Tibial artery (tissue), 4 donors: Measurements from ENCODE around the gene PPIP5K2.

Experiments used
- DNase-seq, 2 donors: peaks; one replicate each; pipeline ENCODE4 v3.0.0-alpha.2; 2019
- H3K27ac ChIP-seq, 2 donors: fragments of 200-600 bp; sonication (generic) in 1 of 2; 1 replicate in 1 of 2; 2 replicates in 1 of 2; pipeline ENCODE4 v1.5.1; 2018 to 2019; ENCODE audit warnings: mild to moderate bottlenecking in 1 of 2
- H3K27me3 ChIP-seq, 2 donors: fragments of 200-600 bp; sonication (generic) in 1 of 2; one replicate each; pipeline versions ENCODE4 v1.5.1 to v1.6.0; 2016 to 2019
- H3K36me3 ChIP-seq, 3 donors: fragments of 200-600 bp; sonication (generic) in 2 of 3; one replicate each; pipeline ENCODE4 v1.5.1; 2016 to 2019; ENCODE audit warnings: mild to moderate bottlenecking in 2 of 3
- H3K4me1 ChIP-seq, 4 donors: fragments of 200-600 bp; sonication (generic) in 2 of 4; 1 replicate in 3 of 4; 2 replicates in 1 of 4; pipeline ENCODE4 v1.5.1; 2016 to 2019
- H3K4me3 ChIP-seq, 2 donors: fragments of 200-600 bp; sonication (generic) in 1 of 2; 1 replicate in 1 of 2; 2 replicates in 1 of 2; pipeline ENCODE4 v1.5.1; 2018 to 2019; ENCODE audit warnings: mild to moderate bottlenecking in 2 of 2
- H3K9me3 ChIP-seq, 3 donors: fragments of 200-600 bp; sonication (generic) in 1 of 3; one replicate each; pipeline ENCODE4 v1.5.1; 2016 to 2019
- intact Hi-C: fragments of 100-400 bp; cut with DNase I; formaldehyde crosslinking; loops from one replicate; pipeline ENCODE4 v1.15.0; 2023; ENCODE audit warnings: low total_unique reads
- TF ChIP-seq, protein P1 (sequence below), 2 experiments: fragments of 200-600 bp in 1 of 2; fragments of 450-650 bp in 1 of 2; IDR thresholded peaks; one replicate each; pipeline ENCODE4 v1.5.1; 2017 to 2019; ENCODE audit warnings: antibody characterized with exemption in 2 of 2, mild to moderate bottlenecking in 1 of 2, moderate library complexity in 1 of 2

Gene PPIP5K2

DNA sequence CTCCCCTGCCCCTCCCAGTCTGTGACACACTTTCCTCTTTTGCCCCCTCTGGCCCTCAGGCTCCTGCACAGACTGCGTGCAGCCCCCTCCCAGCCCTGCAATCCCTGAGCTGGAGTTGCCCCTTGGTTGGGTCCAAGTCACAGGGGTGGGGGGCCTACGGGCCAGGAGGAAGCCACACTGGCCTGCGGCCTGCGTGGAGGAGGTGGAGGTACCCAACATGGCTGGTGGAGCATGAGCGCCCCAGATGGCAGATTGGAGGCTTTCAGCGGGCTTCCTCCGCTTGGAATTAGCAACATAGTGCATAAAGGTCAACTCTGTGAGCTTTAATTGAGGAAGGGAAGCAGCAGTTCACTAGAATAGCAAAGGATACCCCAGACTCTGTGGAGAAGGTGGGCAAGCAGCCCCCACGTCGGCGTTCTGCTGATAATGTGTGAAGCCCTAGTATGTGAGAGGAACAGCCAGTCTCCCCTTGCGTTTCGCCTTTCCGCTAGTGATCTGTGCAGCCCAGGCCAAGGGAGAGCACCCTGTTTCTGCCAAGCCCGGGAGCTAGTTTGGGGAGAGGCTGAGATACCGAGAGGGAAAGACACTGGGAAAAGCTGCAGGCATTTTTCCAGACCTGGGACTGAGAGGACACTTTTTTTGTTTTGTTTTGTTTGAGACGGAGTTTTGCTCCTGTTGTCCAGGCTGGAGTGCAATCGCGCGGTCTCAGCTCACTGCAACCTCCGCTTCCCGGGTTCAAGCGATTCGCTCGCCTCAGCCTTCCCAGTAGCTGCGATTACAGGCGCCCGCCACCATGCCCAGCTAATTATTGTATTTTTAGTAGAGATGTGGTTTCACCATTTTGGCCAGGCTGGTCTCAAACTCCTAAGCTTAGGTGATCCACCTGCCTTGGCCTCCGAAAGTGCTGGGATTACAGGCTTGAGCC, 103.2 kb downstream of the PPIP5K2 start:
- TF ChIP-seq, protein P1, sequence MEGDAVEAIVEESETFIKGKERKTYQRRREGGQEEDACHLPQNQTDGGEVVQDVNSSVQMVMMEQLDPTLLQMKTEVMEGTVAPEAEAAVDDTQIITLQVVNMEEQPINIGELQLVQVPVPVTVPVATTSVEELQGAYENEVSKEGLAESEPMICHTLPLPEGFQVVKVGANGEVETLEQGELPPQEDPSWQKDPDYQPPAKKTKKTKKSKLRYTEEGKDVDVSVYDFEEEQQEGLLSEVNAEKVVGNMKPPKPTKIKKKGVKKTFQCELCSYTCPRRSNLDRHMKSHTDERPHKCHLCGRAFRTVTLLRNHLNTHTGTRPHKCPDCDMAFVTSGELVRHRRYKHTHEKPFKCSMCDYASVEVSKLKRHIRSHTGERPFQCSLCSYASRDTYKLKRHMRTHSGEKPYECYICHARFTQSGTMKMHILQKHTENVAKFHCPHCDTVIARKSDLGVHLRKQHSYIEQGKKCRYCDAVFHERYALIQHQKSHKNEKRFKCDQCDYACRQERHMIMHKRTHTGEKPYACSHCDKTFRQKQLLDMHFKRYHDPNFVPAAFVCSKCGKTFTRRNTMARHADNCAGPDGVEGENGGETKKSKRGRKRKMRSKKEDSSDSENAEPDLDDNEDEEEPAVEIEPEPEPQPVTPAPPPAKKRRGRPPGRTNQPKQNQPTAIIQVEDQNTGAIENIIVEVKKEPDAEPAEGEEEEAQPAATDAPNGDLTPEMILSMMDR (IDR thresholded peaks at IDR 0.05) = no peak
- no peaks in the 10 kb centered on the region for H3K36me3 ChIP-seq
- H3K27ac ChIP-seq = no peak overlapping the region
- no peaks in the 10 kb centered on the region for H3K9me3 ChIP-seq
- H3K4me3 ChIP-seq = no peak overlapping the region
- intact Hi-C loops = no loop called here
- no peaks in the 10 kb centered on the region for H3K27me3 ChIP-seq
- no peak for DNase-seq
- H3K4me1 ChIP-seq = no peaks in the 10 kb centered on the region

DNA sequence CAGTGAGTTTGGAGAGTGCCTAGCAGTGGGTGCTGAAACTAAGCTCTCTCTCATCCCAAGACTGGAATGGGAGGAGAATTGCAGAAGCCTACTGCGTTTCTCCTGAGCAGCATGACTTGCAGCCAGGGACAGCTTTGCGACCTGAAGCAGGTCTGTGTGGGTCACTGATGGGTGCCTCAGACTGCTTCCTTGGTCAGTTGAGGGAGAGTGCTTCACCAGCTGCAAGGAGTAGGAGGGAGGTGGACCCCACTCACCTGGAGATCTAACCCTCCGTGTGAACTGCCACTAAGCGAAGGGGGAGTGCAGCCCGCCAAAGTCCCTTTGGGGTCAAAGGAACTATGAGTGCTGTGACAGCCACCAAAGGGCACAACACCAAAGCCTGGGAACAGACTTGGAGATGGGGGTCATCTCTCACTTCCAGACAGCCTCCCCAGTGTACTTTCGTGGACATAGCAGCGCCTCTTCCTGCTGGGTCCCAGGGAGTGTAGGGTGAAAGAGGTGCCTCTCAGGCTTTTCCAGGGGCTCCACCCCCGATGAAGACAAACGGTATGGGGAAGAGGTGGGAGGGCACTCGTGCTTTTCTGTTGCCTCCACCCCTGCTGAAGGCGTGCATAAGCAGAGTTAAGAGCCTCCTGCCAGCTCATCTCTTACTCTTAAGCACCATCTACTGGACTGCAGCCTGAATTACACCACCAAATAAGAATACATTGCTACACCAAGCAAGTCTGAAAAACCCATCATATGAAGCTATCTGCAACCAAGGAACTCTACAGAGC, 104.2 kb downstream of the PPIP5K2 start:
- TF ChIP-seq, protein P1 (IDR thresholded peaks at IDR 0.05) = peak; percentile 47 to 51
- intact Hi-C loops = no loop called here
- Histone ChIP-seq H3K4me1 (no peaks in the 10 kb centered on the region), H3K4me3 (no peak overlapping the region), H3K27me3 (no peaks in the 10 kb centered on the region), H3K27ac (no peak overlapping the region), H3K36me3 (no peaks in the 10 kb centered on the region), H3K9me3 (no peaks in the 10 kb centered on the region)
- DNase-seq = no peak

DNA sequence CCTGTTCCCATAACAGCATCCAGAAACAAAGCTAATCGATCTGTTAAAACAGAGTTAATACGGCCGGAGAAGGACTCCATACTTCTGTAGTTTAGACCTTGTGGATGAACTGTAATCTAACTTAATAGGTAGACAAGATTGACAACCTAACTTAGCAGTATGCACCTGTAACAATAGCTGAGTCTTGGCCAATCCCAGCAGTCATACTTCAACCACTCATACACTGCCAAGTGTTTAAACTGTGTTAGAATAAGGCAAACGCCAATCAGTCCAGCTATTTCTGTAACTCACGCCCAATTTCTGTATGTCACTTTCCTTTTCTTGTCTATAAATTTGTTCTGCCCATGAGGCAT, 104.8 kb downstream of the PPIP5K2 start:
- H3K9me3 ChIP-seq = no peaks in the 10 kb centered on the region
- no peak overlapping the region for H3K4me3 ChIP-seq
- H3K4me1 ChIP-seq = no peaks in the 10 kb centered on the region
- TF ChIP-seq, protein P1 (IDR thresholded peaks at IDR 0.05) = no peak
- no peaks in the 10 kb centered on the region for H3K36me3 ChIP-seq
- no peaks in the 10 kb centered on the region for H3K27me3 ChIP-seq
- no peak overlapping the region for H3K27ac ChIP-seq
- DNase-seq = no peak
- intact Hi-C loops = no loop called here

DNA sequence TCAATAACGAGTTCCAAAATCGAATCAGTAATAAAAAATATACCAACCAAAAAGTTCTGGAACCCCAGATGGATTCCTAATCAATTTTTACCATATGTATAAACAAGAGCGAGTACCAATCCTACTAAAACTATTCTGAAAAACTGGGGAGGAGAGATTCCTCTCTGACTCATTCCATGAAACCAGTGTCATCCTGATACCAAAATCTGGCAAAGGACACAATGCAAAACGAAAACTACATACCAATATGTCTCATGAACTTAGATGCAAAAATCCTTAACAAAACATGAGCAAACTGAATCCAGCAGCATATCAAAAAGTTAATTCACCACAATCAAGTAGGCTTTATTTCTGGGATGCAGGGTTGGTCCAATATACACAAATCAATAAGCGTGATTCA, 108.0 kb downstream of the PPIP5K2 start:
- Histone ChIP-seq H3K4me3 (no peak overlapping the region), H3K4me1 (no peaks in the 10 kb centered on the region)

DNA sequence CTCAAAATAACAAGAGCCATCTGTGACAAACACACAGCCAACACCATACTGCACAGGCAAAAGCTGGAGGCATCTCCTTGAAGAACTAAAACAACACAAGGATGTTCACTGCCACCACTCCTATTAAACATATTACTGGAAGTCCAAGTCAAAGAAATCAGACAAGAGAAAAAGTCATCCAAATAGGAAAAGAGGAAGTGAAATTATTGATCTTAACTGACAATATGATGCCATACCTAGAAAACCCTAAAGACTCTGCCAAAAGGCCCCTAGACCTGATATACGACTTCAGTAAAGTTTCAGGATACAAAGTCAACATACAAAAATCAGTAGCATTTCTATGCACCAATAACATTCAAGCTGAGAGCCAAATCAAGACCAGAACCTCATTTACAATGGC, 108.5 kb downstream of the PPIP5K2 start:
- Histone ChIP-seq H3K9me3 (no peaks in the 10 kb centered on the region), H3K36me3 (no peaks in the 10 kb centered on the region), H3K4me3 (no peak overlapping the region), H3K27ac (no peak overlapping the region), H3K27me3 (no peaks in the 10 kb centered on the region), H3K4me1 (no peaks in the 10 kb centered on the region)
- TF ChIP-seq, protein P1 (IDR thresholded peaks at IDR 0.05) = no peak
- no peak for DNase-seq
- intact Hi-C loops = no loop called here

More for the DNA sequence above, 108.0 kb downstream of the PPIP5K2 start:
- Histone ChIP-seq H3K27me3 (no peaks in the 10 kb centered on the region), H3K9me3 (no peaks in the 10 kb centered on the region), H3K36me3 (no peaks in the 10 kb centered on the region), H3K27ac (no peak overlapping the region)
- TF ChIP-seq, protein P1 (IDR thresholded peaks at IDR 0.05) = no peak
- intact Hi-C loops = no loop called here
- no peak for DNase-seq
